ENCODE results near the gene FAAP20.

DNA sequence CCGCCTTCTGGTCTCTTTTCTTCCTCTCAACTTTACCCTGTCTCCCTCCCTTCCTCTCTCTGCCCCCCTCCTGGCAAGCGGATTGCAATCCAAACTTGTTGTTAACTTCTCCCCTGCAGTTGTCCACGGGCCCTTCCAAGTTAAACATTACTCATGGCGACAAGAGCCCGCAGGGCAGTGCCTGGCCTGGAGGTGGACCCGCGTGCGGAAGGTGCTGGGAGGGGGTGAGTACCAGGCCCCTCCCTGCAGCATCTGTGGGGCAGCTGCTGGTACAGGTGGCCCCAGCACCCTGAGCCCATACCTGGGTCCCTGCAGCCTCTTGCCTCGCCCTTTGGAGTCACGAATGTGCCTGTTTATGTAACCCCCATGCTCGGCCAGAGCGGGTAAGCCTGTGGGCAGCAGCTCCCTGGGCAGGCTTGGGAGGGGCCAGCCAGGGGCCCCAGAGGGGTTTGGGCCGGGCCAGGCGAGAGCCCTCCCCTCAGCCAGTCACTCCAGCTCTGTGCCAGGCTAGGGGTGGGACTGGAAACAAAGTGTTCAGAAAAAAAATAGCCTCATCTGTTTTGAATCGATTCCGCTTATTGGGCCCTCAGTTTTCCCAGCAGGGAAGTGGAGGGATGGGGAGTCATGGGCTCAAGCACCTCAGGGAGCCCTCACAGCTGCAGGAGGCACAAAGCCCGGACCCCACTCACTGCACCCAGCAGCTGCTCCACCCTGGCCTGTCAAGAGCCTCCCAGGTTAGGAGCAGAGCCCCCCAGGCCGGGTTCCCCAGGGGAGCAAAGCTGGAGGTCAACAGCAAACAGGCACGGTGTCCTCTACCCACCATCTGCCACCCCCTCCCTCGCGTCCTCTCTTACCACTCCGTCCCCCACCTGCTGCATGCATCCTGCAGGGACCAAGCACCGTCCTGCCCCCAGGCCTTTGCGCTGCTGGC is 14.0 kb upstream of the FAAP20 start:
- TF ChIP-seq, protein P1, sequence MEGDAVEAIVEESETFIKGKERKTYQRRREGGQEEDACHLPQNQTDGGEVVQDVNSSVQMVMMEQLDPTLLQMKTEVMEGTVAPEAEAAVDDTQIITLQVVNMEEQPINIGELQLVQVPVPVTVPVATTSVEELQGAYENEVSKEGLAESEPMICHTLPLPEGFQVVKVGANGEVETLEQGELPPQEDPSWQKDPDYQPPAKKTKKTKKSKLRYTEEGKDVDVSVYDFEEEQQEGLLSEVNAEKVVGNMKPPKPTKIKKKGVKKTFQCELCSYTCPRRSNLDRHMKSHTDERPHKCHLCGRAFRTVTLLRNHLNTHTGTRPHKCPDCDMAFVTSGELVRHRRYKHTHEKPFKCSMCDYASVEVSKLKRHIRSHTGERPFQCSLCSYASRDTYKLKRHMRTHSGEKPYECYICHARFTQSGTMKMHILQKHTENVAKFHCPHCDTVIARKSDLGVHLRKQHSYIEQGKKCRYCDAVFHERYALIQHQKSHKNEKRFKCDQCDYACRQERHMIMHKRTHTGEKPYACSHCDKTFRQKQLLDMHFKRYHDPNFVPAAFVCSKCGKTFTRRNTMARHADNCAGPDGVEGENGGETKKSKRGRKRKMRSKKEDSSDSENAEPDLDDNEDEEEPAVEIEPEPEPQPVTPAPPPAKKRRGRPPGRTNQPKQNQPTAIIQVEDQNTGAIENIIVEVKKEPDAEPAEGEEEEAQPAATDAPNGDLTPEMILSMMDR (conservative IDR thresholded peaks at IDR 0.05), result no peak
- no peak for TF ChIP-seq EZH2 (IDR thresholded peaks at IDR 0.05; ENCODE audit: low read depth)

Data from PC-9 (cell line).